Measurements from ENCODE around the gene CLK3.
A peak's percentile ranks its signal among the peaks of the same experiment; 100 is the strongest.

CLK3 gene

DNA sequence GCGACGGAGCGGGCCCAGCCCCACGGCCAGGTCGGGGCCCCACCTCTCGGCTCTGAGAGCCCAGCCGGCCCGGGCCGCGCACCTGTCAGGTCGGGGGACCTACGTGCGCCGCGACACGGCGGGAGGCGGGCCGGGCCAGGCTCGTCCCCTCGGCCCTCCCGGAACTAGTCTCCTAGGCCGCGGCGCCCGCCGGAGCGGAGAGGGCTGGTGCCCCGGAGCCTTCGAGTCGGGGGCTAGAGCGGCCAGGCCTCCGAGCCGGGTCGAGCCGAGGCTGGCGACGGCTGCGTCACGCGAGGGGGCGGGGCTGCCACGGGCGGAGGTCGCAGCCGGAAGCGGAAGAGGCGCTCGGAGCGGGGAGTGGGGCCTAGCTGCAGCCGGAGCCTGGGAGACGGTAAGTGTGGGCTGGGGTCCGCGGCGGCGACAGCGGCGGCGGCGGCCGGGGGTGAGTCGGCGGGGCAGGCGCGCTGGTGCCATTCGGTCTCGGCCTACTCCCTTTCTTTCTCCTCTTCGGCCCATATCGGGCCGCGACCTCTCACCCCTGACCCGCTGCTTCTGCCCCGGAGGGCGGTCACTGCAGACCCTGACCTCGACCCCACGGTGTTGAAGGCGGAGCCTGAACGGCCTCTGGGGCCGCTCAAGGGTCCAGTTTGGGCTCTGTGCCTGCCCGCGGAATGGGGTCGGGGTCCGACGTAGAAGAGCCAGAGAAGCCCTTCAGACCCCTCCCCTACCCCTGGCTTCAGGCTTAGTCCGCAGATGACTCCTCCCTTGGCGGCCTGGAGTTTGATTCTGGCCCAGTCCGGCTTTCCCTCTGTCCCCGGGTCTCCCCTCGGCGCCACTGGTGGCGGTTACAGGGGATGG is at the start of gene CLK3:
Gene CLK3 (plus strand): TSS at position 329 of the 858 bp plus-strand sequence. CDS start 3,361 bp downstream, outside the sequence.
- in situ Hi-C loops (cut with HindIII; ENCODE audit: low pct_ligation_motif_present, low sequenced_read_pairs): no loop called here
- H3K4me3 ChIP-seq (ENCODE audit: low read depth, low read length): peak within 1 kb of the TSS; percentile 95
- H3K36me3 ChIP-seq (replicated peaks): peaks cover 11% of the 10 kb centered on the region
- DNase-seq: peak; percentile 71
- no peaks in the 10 kb centered on the region for H3K27me3 ChIP-seq (replicated peaks)
- H3K27ac ChIP-seq: peak within 1 kb of the TSS; percentile 89
- no peak for TF ChIP-seq CTCF (IDR thresholded peaks at IDR 0.05; ENCODE audit: low read depth, low read length, missing control alignments)

DNA sequence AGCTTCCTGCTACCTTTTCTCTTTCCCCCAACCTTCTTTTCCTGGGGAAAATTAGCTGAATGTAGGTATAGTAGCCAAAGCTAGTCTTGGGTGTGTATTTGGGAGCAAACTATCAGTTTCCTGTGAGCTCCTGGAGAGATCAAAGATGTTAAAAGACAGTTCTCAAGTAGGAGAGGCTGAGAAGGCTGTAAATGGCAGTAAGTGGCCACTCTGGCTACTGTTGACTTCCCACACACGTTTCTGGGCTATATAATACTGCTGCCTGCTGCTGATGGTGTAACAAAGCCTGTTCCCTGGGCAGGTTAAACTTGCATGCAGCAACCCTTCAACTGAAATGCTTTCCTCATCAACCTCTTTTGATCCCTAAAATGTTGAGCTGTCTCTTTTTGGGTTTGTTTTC is 47.0 kb upstream of the CLK3 start:
- Histone ChIP-seq H3K36me3 (replicated peaks) (no peaks in the 10 kb centered on the region), H3K4me3 (ENCODE audit: low read depth, low read length) (no peak overlapping the region), H3K27ac (no peak overlapping the region), H3K27me3 (replicated peaks) (no peaks in the 10 kb centered on the region)
- DNase-seq: no peak
- in situ Hi-C loops (cut with HindIII; ENCODE audit: low pct_ligation_motif_present, low sequenced_read_pairs): no loop called here
- TF ChIP-seq CTCF (IDR thresholded peaks at IDR 0.05; ENCODE audit: low read depth, low read length, missing control alignments): no peak

GRCh38 chr15:74569731-74570070 is 45.9 kb upstream of the CLK3 start:
- Histone ChIP-seq H3K4me3 (ENCODE audit: low read depth, low read length) (no peak overlapping the region), H3K36me3 (replicated peaks) (no peaks in the 10 kb centered on the region), H3K27ac (no peak overlapping the region), H3K27me3 (replicated peaks) (no peaks in the 10 kb centered on the region)
- TF ChIP-seq CTCF (IDR thresholded peaks at IDR 0.05; ENCODE audit: low read depth, low read length, missing control alignments): no peak
- in situ Hi-C loops (cut with HindIII; ENCODE audit: low pct_ligation_motif_present, low sequenced_read_pairs): no loop called here
- no peak for DNase-seq

GRCh38 chr15:74571191-74571590 is 44.4 kb upstream of the CLK3 start:
- no peak for TF ChIP-seq CTCF (IDR thresholded peaks at IDR 0.05; ENCODE audit: low read depth, low read length, missing control alignments)
- H3K27me3 ChIP-seq (replicated peaks): no peaks in the 10 kb centered on the region
- DNase-seq: no peak
- H3K27ac ChIP-seq: no peak overlapping the region
- H3K36me3 ChIP-seq (replicated peaks): no peaks in the 10 kb centered on the region
- H3K4me3 ChIP-seq (ENCODE audit: low read depth, low read length): no peak overlapping the region
- in situ Hi-C loops (cut with HindIII; ENCODE audit: low pct_ligation_motif_present, low sequenced_read_pairs): no loop called here

DNA sequence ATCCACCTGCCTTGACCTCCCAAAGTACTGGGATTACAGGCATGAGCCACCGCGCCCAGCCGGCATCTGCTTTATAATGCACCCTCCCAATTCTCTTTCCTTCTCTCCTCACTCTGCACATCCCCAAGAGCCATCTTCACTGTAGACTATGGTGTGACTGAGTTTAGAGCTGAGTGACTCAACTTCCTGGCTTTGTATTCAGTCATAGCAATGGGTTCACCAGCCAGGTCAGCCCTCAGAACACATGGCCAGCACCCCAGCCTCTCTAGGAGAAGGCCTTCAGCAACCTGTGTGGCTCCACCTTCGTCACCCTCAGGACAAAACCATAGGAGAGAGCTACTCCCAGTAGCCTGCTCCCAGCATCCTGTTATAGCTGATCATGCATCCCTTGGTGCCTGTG is 41.6 kb upstream of the CLK3 start:
- in situ Hi-C loops (cut with HindIII; ENCODE audit: low pct_ligation_motif_present, low sequenced_read_pairs): no loop called here
- H3K27me3 ChIP-seq (replicated peaks): no peaks in the 10 kb centered on the region
- DNase-seq: peak; percentile 48
- no peaks in the 10 kb centered on the region for H3K36me3 ChIP-seq (replicated peaks)
- no peak overlapping the region for H3K4me3 ChIP-seq (ENCODE audit: low read depth, low read length)
- TF ChIP-seq CTCF (IDR thresholded peaks at IDR 0.05; ENCODE audit: low read depth, low read length, missing control alignments): no peak
- no peak overlapping the region for H3K27ac ChIP-seq
